GM23338 (cell line): ENCODE measurements around the gene CDK17. TPM values are rescaled to one million over a fixed set of nuclear protein-coding genes. Genes with fewer than 3 reads are reported as not detected.

Experiments
- ATAC-seq: fragments of 200-7000 bp; cut with Tn5 transposase; 3 replicates; pipeline ENCODE4 v1.9.1; 2020
- DNase-seq: peaks from one replicate; pipeline ENCODE4 v3.0.0-alpha.2; 2015; ENCODE audit warnings: low spot score
- H2AFZ ChIP-seq: fragments of 200-600 bp; sonication (generic); 2 replicates; pipeline ENCODE4 v1.8.0; 2016; ENCODE audit warnings: antibody characterized with exemption, mild to moderate bottlenecking, moderate library complexity
- H3F3A ChIP-seq: fragments of 200-600 bp; sonication (generic); replicated peaks from 2 replicates; pipeline ENCODE4 v1.8.0; 2017; ENCODE audit warnings: antibody characterized with exemption, mixed run types, low read depth
- H3K27ac ChIP-seq: fragments of 200-600 bp; sonication (generic); 2 replicates; pipeline ENCODE4 v1.6.1; 2016; ENCODE audit warnings: low read depth
- H3K27me3 ChIP-seq: fragments of 200-600 bp; sonication (generic); 2 replicates; pipeline ENCODE4 v1.8.0; 2016; ENCODE audit warnings: mild to moderate bottlenecking, mixed run types, moderate library complexity; ENCODE audit not compliant: insufficient read depth
- H3K36me3 ChIP-seq: fragments of 200-600 bp; sonication (generic); 2 replicates; pipeline ENCODE4 v1.8.0; 2016; ENCODE audit warnings: mild to moderate bottlenecking; ENCODE audit not compliant: insufficient read depth
- H3K4me1 ChIP-seq: fragments of 200-600 bp; sonication (generic); 2 replicates; pipeline ENCODE4 v1.8.0; 2016; ENCODE audit warnings: mild to moderate bottlenecking, moderate library complexity; ENCODE audit not compliant: insufficient read depth
- H3K4me2 ChIP-seq: fragments of 200-600 bp; sonication (generic); 2 replicates; pipeline ENCODE4 v1.7.1; 2017; ENCODE audit warnings: mixed run types
- H3K4me3 ChIP-seq: fragments of 200-600 bp; sonication (generic); 2 replicates; pipeline ENCODE4 v1.6.1; 2016; ENCODE audit warnings: mixed run types
- H3K79me2 ChIP-seq: fragments of 200-600 bp; sonication (generic); replicated peaks from 2 replicates; pipeline ENCODE4 v1.8.0; 2017; ENCODE audit warnings: mild to moderate bottlenecking; ENCODE audit not compliant: insufficient read depth
- H3K9me2 ChIP-seq: fragments of 200-600 bp; sonication (generic); 2 replicates; pipeline ENCODE4 v1.8.0; 2017; ENCODE audit not compliant: insufficient read depth
- H4K20me1 ChIP-seq: fragments of 200-600 bp; sonication (generic); replicated peaks from 2 replicates; pipeline ENCODE4 v1.8.0; 2017; ENCODE audit warnings: mild to moderate bottlenecking; ENCODE audit not compliant: insufficient read depth
- H3K27ac Mint-ChIP-seq: 2 replicates; pipeline ENCODE4 v1.8.0; 2020; ENCODE audit warnings: inconsistent platforms, mild to moderate bottlenecking, moderate library complexity, mixed read lengths
- H3K27me3 Mint-ChIP-seq: 3 replicates; pipeline ENCODE4 v1.8.0; 2022; ENCODE audit warnings: low read depth, mild to moderate bottlenecking, moderate library complexity, mixed read lengths, inconsistent platforms; ENCODE audit not compliant: insufficient read depth, poor library complexity
- H3K36me3 Mint-ChIP-seq: 3 replicates; pipeline ENCODE4 v1.8.0; 2021; ENCODE audit warnings: low read depth, mild to moderate bottlenecking, inconsistent platforms, moderate library complexity, mixed read lengths
- H3K4me1 Mint-ChIP-seq: 3 replicates; pipeline ENCODE4 v1.8.0; 2020; ENCODE audit warnings: mild to moderate bottlenecking, inconsistent platforms, mixed read lengths
- H3K4me3 Mint-ChIP-seq: 3 replicates; pipeline ENCODE4 v1.8.0; 2021; ENCODE audit warnings: moderate library complexity, mild to moderate bottlenecking, inconsistent platforms, mixed read lengths
- H3K9me3 Mint-ChIP-seq: 3 replicates; pipeline ENCODE4 v1.8.0; 2020; ENCODE audit warnings: moderate library complexity, mild to moderate bottlenecking, inconsistent platforms, mixed read lengths
- CREB1 ChIP-seq: fragments of 250-450 bp; sonication (Bioruptor Pico); IDR thresholded peaks from 2 replicates; pipeline ENCODE4 v1.5.0; 2020; ENCODE audit warnings: low read depth, mild to moderate bottlenecking, moderate library complexity
- CTCF ChIP-seq, 2 experiments: fragments of 200-600 bp in 1 of 2; sonication (generic) in 1 of 2; conservative IDR thresholded peaks; 2 replicates each; pipeline versions ENCODE4 v1.5.1 to v1.6.1; 2016 to 2017; ENCODE audit warnings: antibody characterized with exemption in 2 of 2, low read depth in 2 of 2, mild to moderate bottlenecking in 2 of 2, moderate library complexity in 1 of 2
- ETS1 ChIP-seq: IDR thresholded peaks from 2 replicates; pipeline ENCODE4 v1.6.1; 2016; ENCODE audit warnings: antibody characterized with exemption
- EZH2 ChIP-seq: fragments of 200-600 bp; sonication (generic); IDR thresholded peaks from one replicate; pipeline ENCODE4 v1.8.0; 2017; ENCODE audit warnings: antibody characterized with exemption, mild to moderate bottlenecking, low read depth; ENCODE audit not compliant: unreplicated experiment
- EZH2phosphoT487 ChIP-seq: fragments of 200-600 bp; sonication (generic); IDR thresholded peaks from one replicate; pipeline ENCODE4 v1.8.1; 2018; ENCODE audit warnings: antibody characterized with exemption; ENCODE audit not compliant: unreplicated experiment
- NANOG ChIP-seq: IDR thresholded peaks from 2 replicates; pipeline ENCODE4 v1.6.1; 2016; ENCODE audit warnings: antibody characterized with exemption, borderline replicate concordance
- REST ChIP-seq: IDR thresholded peaks from one replicate; pipeline ENCODE4 v1.6.1; 2018; ENCODE audit warnings: antibody characterized with exemption; ENCODE audit not compliant: unreplicated experiment
- STAT1 ChIP-seq: IDR thresholded peaks from one replicate; pipeline ENCODE4 v1.6.1; 2016; ENCODE audit warnings: antibody characterized with exemption; ENCODE audit not compliant: unreplicated experiment
- ZNF114 ChIP-seq: fragments of 250-450 bp; sonication (Bioruptor Pico); IDR thresholded peaks from 2 replicates; pipeline ENCODE4 v1.5.0; 2020; ENCODE audit warnings: mild to moderate bottlenecking, moderate library complexity
- ZNF331 ChIP-seq: fragments of 250-450 bp; sonication (Bioruptor Pico); IDR thresholded peaks from 2 replicates; pipeline ENCODE4 v1.5.0; 2020; ENCODE audit warnings: low read depth, mild to moderate bottlenecking, moderate library complexity
- polyA plus RNA-seq: library from polyadenylated mRNA; unstranded; fragments of >200 nt; fragmentation: Nextera tagmentation; extraction: Ambion mirVana; gene quantifications from 2 replicates; pipeline ENCODE4 v1.2.1, GENCODE V29; 2016
- total RNA-seq: library from RNA; depleted of rRNA; stranded (reverse); fragments of >200 nt; shearing (Covaris generic); gene quantifications from 2 replicates; pipeline ENCODE4 v1.2.3, GENCODE V29; 2014

CDK17 gene
- total and polyA plus RNA-seq, 2 experiments from 2014 or later, result 7.6 to 34.2 TPM

GRCh38 chr12:96310067-96310466 lies 90.2 kb downstream of the CDK17 start:
- H3K4me1 ChIP-seq, result 0 out of 2 replicates have a peak, but pooled peaks cover under 1% of the 10 kb centered on the region
- no peak overlapping the region for H3K27ac ChIP-seq
- no peaks in the 10 kb centered on the region; the same call in 2 of the 3 replicates for H3K36me3 Mint-ChIP-seq
- H3K9me3 Mint-ChIP-seq, result no peaks in the 10 kb centered on the region
- no peaks in the 10 kb centered on the region; the same call in 1 of the 2 replicates for H3K79me2 ChIP-seq
- H3K36me3 ChIP-seq, result no peaks in the 10 kb centered on the region
- no peak overlapping the region for H3K4me3 Mint-ChIP-seq
- H3F3A ChIP-seq, result no peaks in the 10 kb centered on the region
- no peaks in the 10 kb centered on the region for H3K27me3 ChIP-seq
- H3K27me3 Mint-ChIP-seq, result peaks cover 2% of the 10 kb centered on the region
- peaks cover 4% of the 10 kb centered on the region for H3K4me1 Mint-ChIP-seq
- ATAC-seq, result no peak
- H3K4me3 ChIP-seq, result no peak overlapping the region
- no peaks in the 10 kb centered on the region for H4K20me1 ChIP-seq
- no peak overlapping the region for H2AFZ ChIP-seq
- no peak overlapping the region for H3K27ac Mint-ChIP-seq
- no peak overlapping the region for H3K4me2 ChIP-seq
- TF ChIP-seq REST, result no peak
- no peak for TF ChIP-seq NANOG
- no peak for TF ChIP-seq STAT1
- no peak for TF ChIP-seq EZH2phosphoT487
- no peak for TF ChIP-seq CREB1 (CRISPR knock-in tag)
- TF ChIP-seq ZNF331 (CRISPR knock-in tag), result no peak
- no peak for TF ChIP-seq EZH2
- no peak for TF ChIP-seq ZNF114 (CRISPR knock-in tag)
- no peak for TF ChIP-seq ETS1
- no peak for TF ChIP-seq CTCF (conservative IDR thresholded peaks at IDR 0.05; ENCODE audit: low read depth in 2 of 2)
- no peaks in the 10 kb centered on the region for H3K9me2 ChIP-seq
- no peak for DNase-seq
